GM13976 (cell line): Measurements from ENCODE around the gene E2F2.

Source experiments
- DNase-seq: peaks from one replicate; pipeline ENCODE4 v3.0.0; 2012; ENCODE audit warnings: low spot score
- in situ Hi-C: fragments of 300-500 bp; cut with MboI; formaldehyde crosslinking; loops from one replicate; pipeline ENCODE4 v1.12.0; 2022; ENCODE audit warnings: low sequenced_read_pairs, mixed read lengths, inconsistent platforms; ENCODE audit not compliant: unreplicated experiment
- TF ChIP-seq, protein P1 (sequence below): IDR thresholded peaks from 2 replicates; pipeline ENCODE4 v1.5.1; 2012; ENCODE audit warnings: borderline replicate concordance, mild to moderate bottlenecking; ENCODE audit not compliant: insufficient read depth; ENCODE audit errors: extremely low read depth, missing control alignments, control extremely low read depth

The E2F2 gene

DNA sequence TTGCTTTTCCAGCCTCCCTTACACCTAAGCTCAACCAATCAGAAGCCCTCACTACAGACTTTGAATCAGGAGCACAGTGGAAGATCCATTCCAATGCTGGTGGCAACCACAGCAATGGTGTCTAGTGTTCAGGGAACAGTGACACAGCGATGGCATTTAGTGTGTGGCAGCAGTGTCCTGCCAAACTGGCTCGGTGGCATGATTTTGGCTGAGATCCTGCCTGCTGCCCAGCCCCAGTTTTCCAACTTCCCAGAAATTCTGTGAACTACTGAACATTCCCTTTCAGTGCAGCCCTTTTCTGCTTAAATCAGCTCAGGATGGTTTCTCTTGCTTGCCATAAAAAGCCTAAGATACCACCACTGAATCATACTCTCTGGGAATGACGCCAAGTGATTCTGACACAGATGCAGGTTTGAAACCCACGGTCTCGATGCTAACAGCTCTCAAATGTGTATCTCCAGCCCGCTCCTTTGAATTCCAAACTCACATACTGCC, 55.9 kb downstream of the E2F2 start:
- in situ Hi-C loops, result no loop called here
- no peak for DNase-seq
- TF ChIP-seq, protein P1, sequence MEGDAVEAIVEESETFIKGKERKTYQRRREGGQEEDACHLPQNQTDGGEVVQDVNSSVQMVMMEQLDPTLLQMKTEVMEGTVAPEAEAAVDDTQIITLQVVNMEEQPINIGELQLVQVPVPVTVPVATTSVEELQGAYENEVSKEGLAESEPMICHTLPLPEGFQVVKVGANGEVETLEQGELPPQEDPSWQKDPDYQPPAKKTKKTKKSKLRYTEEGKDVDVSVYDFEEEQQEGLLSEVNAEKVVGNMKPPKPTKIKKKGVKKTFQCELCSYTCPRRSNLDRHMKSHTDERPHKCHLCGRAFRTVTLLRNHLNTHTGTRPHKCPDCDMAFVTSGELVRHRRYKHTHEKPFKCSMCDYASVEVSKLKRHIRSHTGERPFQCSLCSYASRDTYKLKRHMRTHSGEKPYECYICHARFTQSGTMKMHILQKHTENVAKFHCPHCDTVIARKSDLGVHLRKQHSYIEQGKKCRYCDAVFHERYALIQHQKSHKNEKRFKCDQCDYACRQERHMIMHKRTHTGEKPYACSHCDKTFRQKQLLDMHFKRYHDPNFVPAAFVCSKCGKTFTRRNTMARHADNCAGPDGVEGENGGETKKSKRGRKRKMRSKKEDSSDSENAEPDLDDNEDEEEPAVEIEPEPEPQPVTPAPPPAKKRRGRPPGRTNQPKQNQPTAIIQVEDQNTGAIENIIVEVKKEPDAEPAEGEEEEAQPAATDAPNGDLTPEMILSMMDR, result no peak

DNA sequence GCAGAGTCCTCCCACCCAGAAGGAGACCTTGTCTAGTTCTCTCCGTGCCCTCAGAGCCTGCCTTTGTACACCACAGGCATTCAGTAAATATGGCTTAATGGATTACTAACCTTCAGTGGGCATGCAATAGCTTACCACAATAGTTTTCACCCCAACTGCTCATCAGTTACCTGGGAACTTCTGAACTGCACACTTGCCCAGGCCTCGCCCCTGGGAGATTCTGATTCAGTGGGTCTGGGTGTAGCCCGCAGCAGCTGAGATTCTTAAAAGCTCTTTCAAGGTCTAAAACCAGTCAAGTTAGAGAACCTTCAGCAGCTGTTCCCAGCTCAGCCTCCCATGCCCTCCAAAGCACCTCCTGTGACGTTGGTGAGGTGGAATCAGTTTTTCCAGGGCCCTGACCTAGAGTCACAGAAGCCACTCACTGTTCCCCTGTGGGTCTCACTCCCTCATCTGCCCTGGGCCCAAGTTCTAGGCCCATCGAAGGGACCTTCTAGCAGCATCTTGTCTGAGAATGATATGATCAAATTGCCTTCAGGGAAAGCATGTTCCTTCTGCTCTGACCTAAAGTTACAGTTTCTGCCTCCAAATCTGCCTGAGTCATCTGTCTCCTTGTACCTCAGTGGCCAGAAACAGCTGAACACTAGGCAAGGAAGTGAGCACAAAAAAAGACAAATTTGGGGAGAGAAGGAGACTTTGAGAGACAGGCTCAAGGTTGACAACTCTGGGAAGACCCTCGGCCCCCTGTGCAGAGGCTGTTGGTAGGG, 57.8 kb downstream of the E2F2 start:
- TF ChIP-seq, protein P1, result no peak
- no peak for DNase-seq
- in situ Hi-C loops, result no loop called here

DNA sequence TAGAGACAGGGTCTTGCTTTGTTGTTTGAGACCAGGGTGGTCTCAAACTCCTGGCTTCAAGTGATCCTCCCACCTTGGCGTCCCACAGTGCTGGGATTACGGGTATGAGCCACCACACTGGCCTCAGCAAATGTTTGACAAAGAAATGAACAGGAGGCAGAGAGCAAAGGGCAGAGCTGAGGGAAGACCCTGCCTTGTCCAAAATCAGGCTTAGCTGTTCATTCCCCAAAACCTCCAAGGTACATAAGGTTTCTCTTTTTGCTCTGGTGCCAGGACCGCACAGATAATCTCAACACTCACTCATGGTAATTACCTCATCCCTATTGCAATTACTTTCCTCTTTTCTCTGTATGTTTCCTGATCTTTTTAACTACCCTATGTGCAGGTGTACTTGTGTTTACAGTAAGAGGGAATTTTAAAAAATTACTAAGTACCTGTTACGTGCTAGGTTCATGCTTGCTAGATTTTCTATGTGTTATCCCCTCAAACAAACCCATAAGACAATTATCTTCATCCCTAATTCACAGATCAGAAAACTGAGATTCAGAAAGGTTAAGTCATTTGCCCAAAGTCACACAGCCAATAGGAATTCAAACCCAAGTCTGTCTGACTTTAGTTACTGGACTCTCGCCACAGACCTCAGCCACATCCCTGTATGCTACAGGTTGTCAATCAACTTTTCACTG, 58.5 kb downstream of the E2F2 start:
- DNase-seq, result no peak

DNA sequence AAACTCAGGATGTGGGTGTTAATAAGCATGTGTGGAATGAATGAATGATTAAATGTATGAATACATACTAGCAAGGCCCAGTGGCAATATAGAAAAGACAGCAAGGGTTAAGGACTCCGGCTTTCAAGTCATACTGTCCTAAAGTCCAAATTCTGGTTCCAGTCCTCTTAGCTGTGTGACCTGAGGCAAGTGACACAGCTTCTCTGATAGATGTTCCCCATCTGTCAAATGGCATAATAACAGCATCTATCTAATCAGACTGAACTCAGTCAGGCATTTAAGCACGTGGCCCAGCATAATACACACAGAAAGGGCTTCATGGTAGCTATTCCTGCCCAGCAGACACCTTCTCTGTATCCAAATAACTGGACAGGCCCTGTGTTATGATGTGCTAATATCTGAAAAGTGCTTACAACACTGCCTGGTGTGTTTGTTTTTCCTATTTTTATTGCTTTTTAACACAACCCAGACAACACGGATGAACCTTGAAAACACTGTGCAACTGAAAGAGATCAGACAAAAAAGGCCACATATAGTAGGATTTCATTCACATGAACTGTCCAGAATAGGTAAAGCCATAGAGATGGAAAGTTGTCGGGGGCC, 59.5 kb downstream of the E2F2 start:
- DNase-seq, result no peak

More for the DNA sequence above, 58.5 kb downstream of the E2F2 start:
- TF ChIP-seq, protein P1, result no peak
- in situ Hi-C loops, result no loop called here

DNA sequence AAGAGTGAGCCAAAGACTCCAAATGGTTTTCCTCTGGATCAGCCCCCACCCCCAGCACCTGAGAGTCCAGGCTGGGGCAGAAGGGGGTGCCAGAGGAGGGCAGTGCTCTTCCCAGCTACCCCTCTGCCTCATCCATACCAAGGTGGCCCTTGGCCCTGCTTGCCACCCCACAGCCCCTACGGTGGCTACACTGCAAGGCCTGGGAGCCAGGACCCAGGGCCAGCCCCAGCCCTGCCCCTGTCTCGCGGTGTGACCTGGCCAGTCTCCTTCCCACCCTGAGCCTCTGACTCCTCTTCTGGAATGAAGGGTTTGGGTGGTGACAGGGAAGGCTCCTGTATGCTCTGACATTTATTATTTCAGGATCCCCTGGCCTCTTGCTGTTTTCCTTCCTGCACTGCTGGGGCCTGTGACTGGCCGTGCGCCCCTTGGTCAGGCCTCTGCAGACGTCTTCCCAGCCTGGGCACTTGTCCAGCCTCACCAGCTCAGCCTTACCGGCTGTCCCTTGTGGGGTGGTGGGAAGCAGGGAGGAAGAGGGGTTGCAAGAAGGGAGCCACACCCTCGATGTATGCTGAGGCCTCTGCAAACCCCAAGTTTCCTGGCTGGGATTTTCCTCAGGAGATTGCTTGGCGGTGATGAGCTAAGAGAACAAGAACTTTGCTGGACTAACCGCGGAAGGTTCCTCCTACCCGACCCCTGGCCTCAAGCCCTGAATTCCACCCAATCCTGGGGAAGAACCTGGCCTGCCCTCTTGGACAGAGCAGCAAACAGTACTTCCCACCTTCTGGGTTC, 60.6 kb downstream of the E2F2 start:
- TF ChIP-seq, protein P1, result no peak
- in situ Hi-C loops, result no loop called here
- no peak for DNase-seq

More for the DNA sequence above, 59.5 kb downstream of the E2F2 start:
- TF ChIP-seq, protein P1, result no peak
- in situ Hi-C loops, result no loop called here
